KOPT-K1 (cell line): Measurements from ENCODE around the gene REG4.
"Not testable (repeated sequence)": the region's sequence is repeated elsewhere in the genome, so short reads cannot be mapped to it uniquely, and the experiment has no call there.

Experiments used
- H3K27ac ChIP-seq: fragments of 200-600 bp; sonication (generic); 2 replicates; pipeline ENCODE4 v1.5.1; 2016; ENCODE audit warnings: antibody characterized with exemption, mild to moderate bottlenecking, low read depth, low read length; ENCODE audit not compliant: poor library complexity, severe bottlenecking
- H3K36me3 ChIP-seq: fragments of 200-600 bp; sonication (generic); 2 replicates; pipeline ENCODE4 v1.5.1; 2017; ENCODE audit warnings: antibody characterized with exemption, mild to moderate bottlenecking, low read length, moderate library complexity; ENCODE audit not compliant: insufficient read depth
- H3K9me3 ChIP-seq: fragments of 200-600 bp; sonication (generic); 2 replicates; pipeline ENCODE4 v1.5.1; 2017; ENCODE audit warnings: antibody characterized with exemption, low read length, mild to moderate bottlenecking; ENCODE audit not compliant: insufficient read depth, poor library complexity, severe bottlenecking

The REG4 gene

DNA sequence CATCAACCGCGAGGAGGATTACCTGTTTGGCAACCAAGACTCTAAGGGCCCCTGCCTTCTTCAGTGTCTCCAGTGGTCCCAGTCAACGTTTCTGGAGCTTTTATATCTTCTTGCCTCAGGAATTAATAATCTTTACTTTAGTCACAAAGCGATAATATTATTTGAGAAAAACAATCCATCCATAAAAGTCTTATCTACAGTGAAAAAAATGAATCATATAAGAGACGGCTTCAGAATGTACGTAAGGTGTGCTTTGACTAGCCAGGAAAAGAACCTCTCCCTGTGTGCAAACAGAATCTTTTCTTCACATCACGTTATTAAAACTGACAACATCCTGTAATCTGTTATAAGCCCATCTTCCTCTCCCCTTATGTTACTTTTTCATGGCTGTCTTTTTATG lies at the start of gene REG4:
REG4 (minus strand) TSS at position 74 of the 400 bp plus-strand sequence. CDS start 2,691 bp downstream, outside the sequence.
- Histone ChIP-seq H3K27ac (no peak within 1 kb of the TSS), H3K9me3 (no peaks in the 10 kb centered on the region), H3K36me3 (no peaks in the 10 kb centered on the region)

DNA sequence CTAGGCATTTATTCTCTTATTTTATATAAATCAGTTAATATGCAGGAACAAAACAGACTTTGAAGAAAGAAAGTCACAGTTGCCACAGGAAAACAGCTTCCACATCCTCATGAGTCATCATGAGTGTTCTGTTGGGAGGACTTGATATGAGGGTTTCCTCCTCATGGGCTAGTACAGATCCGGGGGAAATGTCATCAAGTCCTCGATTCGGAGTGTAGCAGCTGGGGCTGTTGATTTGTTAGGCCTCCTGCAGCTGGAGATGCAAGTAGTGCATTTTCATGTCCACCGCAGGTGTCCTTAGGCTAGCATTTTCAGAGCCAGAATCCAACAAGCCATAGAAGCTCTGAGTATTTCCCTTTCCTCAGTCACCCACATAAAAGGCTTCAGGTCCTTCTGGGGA lies 48.4 kb upstream of the REG4 start:
- H3K27ac ChIP-seq = peak overlapping the region; percentile 36
- H3K36me3 ChIP-seq = no peaks in the 10 kb centered on the region

GRCh38 chr1:119858556-119859214 lies 47.4 kb upstream of the REG4 start:
- H3K36me3 ChIP-seq, H3K9me3 ChIP-seq: not testable (repeated sequence)
- peak overlapping the region; percentile 36 for H3K27ac ChIP-seq

More for the DNA sequence above, 48.4 kb upstream of the REG4 start:
- no peaks in the 10 kb centered on the region for H3K9me3 ChIP-seq

GRCh38 chr1:119858126-119858525 lies 46.9 kb upstream of the REG4 start:
- Histone ChIP-seq H3K9me3 (no peaks in the 10 kb centered on the region), H3K27ac (no peak overlapping the region), H3K36me3 (no peaks in the 10 kb centered on the region)

DNA sequence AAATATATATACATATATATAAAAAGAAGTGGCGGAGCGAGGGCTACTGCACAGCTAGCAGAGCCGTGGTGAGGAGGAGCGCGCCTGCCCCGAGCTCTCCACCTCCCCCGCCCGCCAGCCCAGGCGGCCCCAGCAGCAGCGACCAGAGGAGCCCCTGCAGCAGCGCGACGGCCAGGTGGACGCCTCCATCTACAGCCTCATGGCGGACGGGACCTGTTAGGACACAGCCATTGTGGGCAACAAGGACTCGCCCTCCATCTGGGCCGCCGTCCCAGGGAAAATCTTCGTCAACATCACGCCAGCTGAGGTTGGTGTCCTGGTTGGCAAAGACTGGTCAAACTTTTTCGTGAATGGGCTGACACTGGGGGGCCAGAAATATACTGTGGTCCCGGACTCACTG lies 41.9 kb upstream of the REG4 start:
- Histone ChIP-seq H3K36me3 (no peaks in the 10 kb centered on the region), H3K27ac (no peak overlapping the region), H3K9me3 (no peaks in the 10 kb centered on the region)

- not testable (repeated sequence) for H3K36me3 ChIP-seq, H3K9me3 ChIP-seq, H3K27ac ChIP-seq
These were observed 32.9 kb upstream of the REG4 start for GRCh38 chr1:119844206-119844605.

GRCh38 chr1:119841306-119841705 lies 30.0 kb upstream of the REG4 start:
- Histone ChIP-seq H3K27ac (no peak overlapping the region), H3K9me3 (no peaks in the 10 kb centered on the region), H3K36me3 (no peaks in the 10 kb centered on the region)

DNA sequence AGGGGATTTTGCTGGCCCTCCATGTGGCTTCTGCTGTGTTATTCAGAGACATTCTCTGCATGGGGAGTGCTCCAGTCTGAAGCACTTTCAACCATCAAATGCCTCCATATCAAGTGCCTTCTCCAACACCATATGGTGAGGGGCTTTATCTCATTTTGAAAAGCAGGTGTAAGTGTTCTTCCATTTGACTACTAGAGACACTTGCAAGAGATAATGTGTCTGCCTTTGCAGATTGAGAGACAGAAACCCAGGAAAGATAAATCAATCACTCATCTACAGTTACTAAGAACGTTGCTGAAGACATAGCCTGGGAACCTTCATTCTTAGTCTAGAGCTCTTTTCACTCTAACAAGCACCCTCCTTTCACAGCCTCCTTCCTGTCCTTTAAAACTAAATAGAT lies 29.5 kb upstream of the REG4 start:
- no peaks in the 10 kb centered on the region for H3K36me3 ChIP-seq
- no peaks in the 10 kb centered on the region for H3K9me3 ChIP-seq
- no peak overlapping the region for H3K27ac ChIP-seq

- H3K36me3 ChIP-seq = no peaks in the 10 kb centered on the region
- no peaks in the 10 kb centered on the region for H3K9me3 ChIP-seq
- no peak overlapping the region for H3K27ac ChIP-seq
These were observed 27.0 kb upstream of the REG4 start for GRCh38 chr1:119838236-119838635.

- H3K27ac ChIP-seq = no peak overlapping the region
- H3K36me3 ChIP-seq = no peaks in the 10 kb centered on the region
- no peaks in the 10 kb centered on the region for H3K9me3 ChIP-seq
These were observed 23.7 kb upstream of the REG4 start for GRCh38 chr1:119834990-119835389.

- Histone ChIP-seq H3K9me3 (no peaks in the 10 kb centered on the region), H3K36me3 (no peaks in the 10 kb centered on the region), H3K27ac (no peak overlapping the region)
These were observed 19.8 kb upstream of the REG4 start for GRCh38 chr1:119831027-119831426.

DNA sequence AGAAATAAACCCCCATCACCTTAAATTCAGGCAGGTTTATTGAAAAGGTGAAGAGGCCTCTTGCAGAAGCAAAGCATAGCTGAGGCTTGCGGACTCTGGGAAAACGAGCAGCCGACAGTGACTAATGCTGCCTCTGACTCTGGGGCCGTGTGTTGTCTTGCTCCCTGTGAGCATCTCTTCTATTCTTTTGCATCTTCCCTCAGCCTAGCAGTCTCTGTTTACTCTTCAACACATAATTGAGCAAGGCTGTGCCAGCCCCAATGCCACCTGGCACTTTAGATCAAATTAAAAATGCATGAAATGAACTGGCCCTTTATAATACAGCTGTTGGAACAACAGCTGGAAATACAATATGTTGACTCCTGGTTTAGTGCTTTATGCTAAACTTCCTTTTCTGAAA lies 18.4 kb upstream of the REG4 start:
- Histone ChIP-seq H3K9me3 (no peaks in the 10 kb centered on the region), H3K27ac (no peak overlapping the region), H3K36me3 (no peaks in the 10 kb centered on the region)

- H3K36me3 ChIP-seq, H3K27ac ChIP-seq, H3K9me3 ChIP-seq: not testable (repeated sequence)
These were observed 17.7 kb upstream of the REG4 start for GRCh38 chr1:119829006-119829405.

DNA sequence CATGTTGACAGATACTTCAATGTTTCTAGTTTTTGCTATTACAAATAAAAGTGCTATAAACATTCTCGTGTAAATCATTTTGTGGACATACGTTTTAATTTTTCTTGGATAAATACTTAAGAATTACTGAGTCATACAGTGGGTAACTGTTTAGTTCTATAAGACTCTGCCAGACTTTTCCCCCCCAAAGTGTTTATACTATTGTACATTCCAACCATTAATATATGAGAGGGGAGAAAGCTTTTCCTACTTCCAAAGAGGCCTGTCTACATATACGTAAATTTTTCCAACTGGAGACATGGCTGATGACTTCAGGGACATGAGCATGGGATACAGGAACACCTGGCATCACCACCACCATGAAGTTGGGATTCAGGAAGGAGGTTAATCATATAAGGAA lies 17.0 kb upstream of the REG4 start:
- Histone ChIP-seq H3K27ac (no peak overlapping the region), H3K9me3 (no peaks in the 10 kb centered on the region), H3K36me3 (no peaks in the 10 kb centered on the region)

- Histone ChIP-seq H3K9me3 (no peaks in the 10 kb centered on the region), H3K36me3 (no peaks in the 10 kb centered on the region), H3K27ac (no peak overlapping the region)
These were observed 15.8 kb upstream of the REG4 start for GRCh38 chr1:119827010-119827409.

DNA sequence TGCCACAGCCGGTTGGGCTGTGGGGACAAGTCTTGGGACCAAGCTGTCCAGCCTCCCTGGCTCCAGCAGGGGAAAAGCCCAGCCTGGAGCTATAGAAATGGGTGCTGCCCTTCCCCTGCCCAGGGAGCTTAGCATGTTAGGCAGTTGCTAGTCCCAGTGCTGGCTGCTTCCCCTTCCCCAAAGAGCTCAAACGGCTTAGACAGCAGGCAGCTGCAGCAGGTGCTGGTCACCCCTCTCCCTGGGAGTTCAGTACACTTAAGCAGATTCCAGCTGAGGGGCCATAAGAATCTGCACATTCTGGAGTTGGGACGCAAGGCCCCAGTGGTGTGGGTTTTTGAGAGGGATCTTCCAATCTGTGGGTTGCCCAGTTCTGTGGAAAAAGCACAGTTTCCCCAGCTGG lies 11.1 kb upstream of the REG4 start:
- Histone ChIP-seq H3K36me3 (no peaks in the 10 kb centered on the region), H3K9me3 (no peaks in the 10 kb centered on the region), H3K27ac (no peak overlapping the region)
